Colonic mucosa (tissue), 4 donors: ENCODE measurements around the gene B4GALT2. TPM values are rescaled to one million over a fixed set of nuclear protein-coding genes. Genes with fewer than 3 reads are reported as not detected.

Experiments
- DNase-seq: peaks from one replicate; pipeline ENCODE4 v3.0.0-alpha.2; 2020
- H3K27ac ChIP-seq: fragments of 200-600 bp; one replicate; pipeline ENCODE4 v1.8.0; 2021
- H3K27me3 ChIP-seq: fragments of 200-600 bp; one replicate; pipeline ENCODE4 v1.8.0; 2021
- H3K36me3 ChIP-seq: fragments of 200-600 bp; one replicate; pipeline ENCODE4 v1.8.0; 2021
- H3K4me1 ChIP-seq: fragments of 200-600 bp; one replicate; pipeline ENCODE4 v1.8.0; 2021; ENCODE audit warnings: mild to moderate bottlenecking
- H3K4me3 ChIP-seq: fragments of 200-600 bp; one replicate; pipeline ENCODE4 v1.8.0; 2021
- H3K9ac ChIP-seq, 2 donors: one replicate each; pipeline ENCODE4 v1.7.0; 2013; ENCODE audit warnings: control low read depth in 2 of 2, low read depth in 2 of 2, low read length in 2 of 2
- H3K9me3 ChIP-seq: fragments of 200-600 bp; one replicate; pipeline ENCODE4 v1.8.0; 2021
- CTCF ChIP-seq: fragments of 200-600 bp; IDR thresholded peaks from one replicate; pipeline ENCODE4 v1.8.0; 2022; ENCODE audit warnings: antibody characterized with exemption, mild to moderate bottlenecking
- intact Hi-C: fragments of 100-400 bp; cut with DNase I; formaldehyde crosslinking; loops from one replicate; pipeline ENCODE4 v1.14.1; 2022
- total RNA-seq, 2 donors: library from RNA; stranded (reverse); fragmentation: NEBNext Ultra II Directional in 1 of 2; extraction: Animal tissue kit (Norgen Biotek cat#: 25700) in 1 of 2; gene quantifications; one replicate each; pipeline ENCODE4 v1.2.1, GENCODE V29; 2021
- donor health status: healthy.
- donor health status: DM: no; HTN: no; CAD: no.
- donor health status: DM: no; HTN: no; CAD: no.

B4GALT2 gene
- total RNA-seq, 2 donors from 2014 or later: 26.6 to 38.5 TPM

- Histone ChIP-seq H3K4me3 (no peak overlapping the region), H3K27ac (no peak overlapping the region), H3K9ac (no peak overlapping the region), H3K27me3 (no peaks in the 10 kb centered on the region), H3K36me3 (no peaks in the 10 kb centered on the region), H3K4me1 (peaks cover 3% of the 10 kb centered on the region), H3K9me3 (no peaks in the 10 kb centered on the region)
- DNase-seq: no peak
- TF ChIP-seq CTCF: no peak
- intact Hi-C loops: no loop called here
Observed at GRCh38 chr1:43942411-43942810, 36.6 kb upstream of the B4GALT2 start.

GRCh38 chr1:43944860-43945259 is 34.1 kb upstream of the B4GALT2 start:
- Histone ChIP-seq H3K9ac (no peak overlapping the region), H3K9me3 (no peaks in the 10 kb centered on the region), H3K4me1 (peaks cover 14% of the 10 kb centered on the region), H3K36me3 (no peaks in the 10 kb centered on the region), H3K27me3 (no peaks in the 10 kb centered on the region), H3K4me3 (no peak overlapping the region), H3K27ac (no peak overlapping the region)
- TF ChIP-seq CTCF: no peak
- intact Hi-C loops: no loop called here
- DNase-seq: no peak

- intact Hi-C loops: no loop called here
- peak overlapping the region; percentile 91 for H3K4me3 ChIP-seq
- peak overlapping the region; percentile 93 to 94 for H3K9ac ChIP-seq
- H3K27me3 ChIP-seq: no peaks in the 10 kb centered on the region
- H3K9me3 ChIP-seq: no peaks in the 10 kb centered on the region
- no peak for TF ChIP-seq CTCF
- peaks cover 14% of the 10 kb centered on the region for H3K4me1 ChIP-seq
- peak overlapping the region; percentile 91 for H3K27ac ChIP-seq
- no peak for DNase-seq
- no peaks in the 10 kb centered on the region for H3K36me3 ChIP-seq
Observed at GRCh38 chr1:43945674-43946235, 33.3 kb upstream of the B4GALT2 start.

GRCh38 chr1:43946236-43947060 is 32.6 kb upstream of the B4GALT2 start, which contains the start of gene IPO13:
IPO13 (plus strand) TSS chr1:43946950; CDS start chr1:43947601, 651 bp downstream.
- Histone ChIP-seq H3K9ac (peak within 1 kb of the TSS; percentile 93 to 94), H3K36me3 (no peaks in the 10 kb centered on the region), H3K9me3 (no peaks in the 10 kb centered on the region), H3K27me3 (no peaks in the 10 kb centered on the region), H3K27ac (peak within 1 kb of the TSS; percentile 91), H3K4me1 (peaks cover 14% of the 10 kb centered on the region), H3K4me3 (peak within 1 kb of the TSS; percentile 91)
- peak; percentile 97 for DNase-seq
- TF ChIP-seq CTCF: peak; percentile 72
- intact Hi-C loops: no loop called here

GRCh38 chr1:43947061-43947873 is 31.7 kb upstream of the B4GALT2 start:
- no peaks in the 10 kb centered on the region for H3K27me3 ChIP-seq
- H3K4me1 ChIP-seq: peaks cover 14% of the 10 kb centered on the region
- intact Hi-C loops: no loop called here

More at GRCh38 chr1:43947061-43947873, 31.7 kb upstream of the B4GALT2 start:
- no peak for DNase-seq
- peak overlapping the region; percentile 93 to 94 for H3K9ac ChIP-seq
- no peak for TF ChIP-seq CTCF
- H3K9me3 ChIP-seq: no peaks in the 10 kb centered on the region
- H3K27ac ChIP-seq: peak overlapping the region; percentile 91
- H3K4me3 ChIP-seq: peak overlapping the region; percentile 91
- no peaks in the 10 kb centered on the region for H3K36me3 ChIP-seq
